Right ventricle myocardium inferior (tissue), 1 donor: ENCODE data around the gene MMRN1. TPM values are rescaled to one million over a fixed set of nuclear protein-coding genes. Genes with fewer than 3 reads are reported as not detected.

Experiments
- ATAC-seq: fragments of 200-7000 bp; cut with Tn5 transposase; one replicate; pipeline ENCODE4 v1.9.1; 2020; ENCODE audit warnings: mild to moderate bottlenecking, moderate library complexity
- DNase-seq: peaks from one replicate; pipeline ENCODE4 v3.0.0; 2021; ENCODE audit errors: missing footprints
- intact Hi-C: fragments of 100-400 bp; cut with DNase I; formaldehyde crosslinking; loops from one replicate; pipeline ENCODE4 v1.11.0; 2022
- total RNA-seq: library from RNA; stranded (reverse); fragmentation: NEBNext Ultra II Directional; extraction: Animal tissue kit (Norgen Biotek cat#: 25700); gene quantifications from one replicate; pipeline ENCODE4 v1.2.1, GENCODE V29; 2021
- donor health status: DM: no; HTN: yes; CAD: no; lungs with severe emphysema.

The MMRN1 gene
- total RNA-seq, 1 donor from 2014 or later, result 3.7 TPM

- no peak for ATAC-seq
- intact Hi-C loops, result no loop called here
- no peak for DNase-seq
These were observed 62.6 kb downstream of the MMRN1 start for GRCh38 chr4:89957046-89957926.

DNA sequence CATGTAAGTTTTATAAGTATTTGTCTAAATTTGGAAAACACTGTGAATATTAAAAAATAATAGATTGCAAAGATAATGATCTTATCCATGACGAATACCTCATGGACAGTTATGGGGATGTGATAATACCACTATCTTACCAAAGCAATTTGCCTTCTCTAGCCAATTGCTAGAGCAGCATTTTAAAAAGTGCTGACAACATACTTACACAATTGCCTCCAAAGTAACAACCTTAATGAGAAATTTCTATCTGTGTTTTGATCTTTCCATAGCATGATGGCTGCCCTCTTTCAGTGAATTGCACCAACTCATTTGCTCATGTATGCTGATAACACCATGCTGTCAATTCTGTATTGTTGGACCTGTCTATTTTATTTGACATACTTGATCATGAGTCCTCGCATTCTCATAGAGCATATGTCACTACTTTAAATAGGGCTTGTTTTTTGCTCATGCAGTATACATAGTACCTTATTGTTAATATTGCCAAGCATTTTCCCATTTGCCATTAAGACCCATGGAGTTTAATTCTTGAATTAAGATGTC is 87.2 kb downstream of the MMRN1 start:
- ATAC-seq, result no peak
- intact Hi-C loops, result no loop called here
- no peak for DNase-seq

- DNase-seq (no peak), ATAC-seq (no peak)
- intact Hi-C loops, result no loop called here
These were observed 93.6 kb downstream of the MMRN1 start for GRCh38 chr4:89988268-89988667.

DNA sequence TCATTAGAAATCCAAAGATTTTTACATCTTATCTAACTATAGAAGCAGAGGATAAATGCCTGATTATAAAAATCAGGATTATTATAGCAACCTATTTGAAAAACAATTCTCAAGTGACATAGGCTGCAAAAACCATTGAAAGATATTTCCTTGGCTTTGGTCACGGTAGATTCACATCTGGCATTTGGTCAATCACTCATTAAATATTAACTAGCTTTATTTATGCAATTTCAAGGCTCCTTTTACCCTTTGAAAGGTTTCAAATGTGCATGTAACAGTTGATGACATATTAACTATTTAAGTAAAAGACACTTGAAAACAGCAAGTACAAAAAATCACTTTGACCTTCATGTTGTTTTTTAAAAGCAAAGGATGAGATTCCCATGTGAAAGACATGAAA is 98.1 kb downstream of the MMRN1 start:
- ATAC-seq (no peak), DNase-seq (no peak)
- intact Hi-C loops, result no loop called here

- ATAC-seq (no peak), DNase-seq (no peak)
These were observed 99.7 kb downstream of the MMRN1 start for GRCh38 chr4:89994176-89994873.

GRCh38 chr4:89995006-89995405 is 100.4 kb downstream of the MMRN1 start:
- ATAC-seq, result no peak
- DNase-seq, result no peak
- intact Hi-C loops, result no loop called here

More at GRCh38 chr4:89994176-89994873, 99.7 kb downstream of the MMRN1 start:
- intact Hi-C loops, result no loop called here

DNA sequence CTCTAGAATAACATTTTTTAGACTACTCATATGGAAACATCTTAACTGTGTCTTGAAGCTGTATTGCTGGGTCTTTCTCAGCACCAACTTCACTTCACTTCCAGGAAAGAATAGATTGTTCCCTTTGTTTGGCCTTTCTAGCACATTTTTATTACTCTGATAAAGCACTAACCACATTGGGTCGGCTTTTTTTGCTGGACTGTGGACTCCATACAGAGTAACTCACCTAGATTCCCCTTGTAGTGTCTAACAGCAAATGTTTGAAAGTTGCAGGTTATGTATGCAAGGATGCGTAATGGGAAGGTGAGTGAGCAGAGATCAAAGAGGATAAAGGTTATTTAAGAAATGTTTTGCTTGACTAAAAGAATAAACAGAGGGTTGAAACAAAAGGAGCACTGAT is 101.2 kb downstream of the MMRN1 start:
- intact Hi-C loops, result no loop called here
- ATAC-seq (no peak), DNase-seq (no peak)

GRCh38 chr4:89997171-89997704 is 102.6 kb downstream of the MMRN1 start:
- intact Hi-C loops, result no loop called here
- no peak for ATAC-seq

GRCh38 chr4:89998469-89999011 is 103.9 kb downstream of the MMRN1 start:
- DNase-seq, result no peak

More at GRCh38 chr4:89997171-89997704, 102.6 kb downstream of the MMRN1 start:
- no peak for DNase-seq

DNA sequence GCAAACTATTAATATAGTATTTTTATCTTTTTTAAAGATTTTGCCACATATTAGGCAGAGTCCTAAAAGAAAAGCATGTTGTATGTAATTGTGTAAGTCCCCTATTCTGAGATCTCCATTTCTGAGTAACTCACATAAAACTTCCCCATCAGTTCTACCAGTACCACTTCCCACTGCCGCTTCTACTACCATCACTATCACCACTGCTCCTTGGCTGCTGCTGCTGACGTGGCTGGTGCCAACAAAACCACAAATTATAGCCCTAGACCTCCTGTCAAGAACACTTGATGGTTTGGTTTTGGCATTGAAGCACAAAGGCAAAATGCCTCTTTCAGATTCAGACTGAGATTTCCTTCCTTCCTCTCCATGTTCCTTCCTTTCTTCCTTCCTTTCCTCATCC is 106.4 kb downstream of the MMRN1 start:
- intact Hi-C loops, result no loop called here
- DNase-seq, result no peak
- no peak for ATAC-seq

More at GRCh38 chr4:89998469-89999011, 103.9 kb downstream of the MMRN1 start:
- no peak for ATAC-seq
- intact Hi-C loops, result no loop called here

DNA sequence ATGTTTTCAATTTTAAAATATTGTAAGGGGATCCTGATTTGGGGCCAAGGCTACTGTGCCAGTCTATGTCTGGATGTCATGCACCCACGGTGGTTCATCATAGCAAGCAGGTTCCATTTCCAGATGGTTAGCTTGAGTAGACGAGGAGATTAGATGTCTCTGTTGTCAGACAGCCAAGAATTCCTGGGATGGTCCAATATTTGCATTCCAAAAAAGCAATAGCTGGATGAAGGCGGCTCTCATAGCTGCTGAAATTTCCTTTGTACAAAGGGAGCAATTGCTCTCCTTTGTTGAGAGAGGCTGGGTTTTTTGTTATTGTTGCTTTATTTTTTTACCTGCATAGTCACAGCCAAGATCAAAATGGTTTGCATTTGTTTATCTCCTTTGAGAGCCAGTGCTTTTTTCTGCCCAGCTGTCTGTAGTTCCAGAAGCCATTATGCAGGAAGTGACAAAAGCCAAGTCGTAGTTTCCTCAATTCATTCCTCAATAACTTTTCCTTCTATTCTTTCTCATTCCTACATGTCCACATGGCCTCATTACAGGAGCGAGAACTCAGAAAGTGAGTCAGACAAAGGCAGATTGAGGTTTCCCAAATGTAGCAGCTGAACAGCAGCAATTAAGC is 107.9 kb downstream of the MMRN1 start:
- intact Hi-C loops, result no loop called here
- DNase-seq, result no peak
- no peak for ATAC-seq

Other genes starting within 250 kb of the MMRN1 start
- gene SNCA, start 57.7 kb upstream of the MMRN1 start, total RNA-seq, result 3.7 TPM
- 12.9 TPM for gene CCSER1, start 232.5 kb downstream of the MMRN1 start, total RNA-seq